SU-DHL-6 (cell line): Measurements from ENCODE around the gene CDC42BPA.

Experiments
- H2AFZ ChIP-seq: fragments of 200-600 bp; sonication (generic); 2 replicates; pipeline ENCODE4 v1.6.1; 2014; ENCODE audit warnings: low read depth, mild to moderate bottlenecking, moderate library complexity, mixed read lengths, antibody characterized with exemption, low read length; ENCODE audit not compliant: severe bottlenecking
- H3F3A ChIP-seq: fragments of 200-600 bp; shearing (Covaris generic); 2 replicates; pipeline ENCODE4 v1.6.0; 2016; ENCODE audit warnings: antibody characterized with exemption, mild to moderate bottlenecking; ENCODE audit not compliant: insufficient read depth
- H3K27ac ChIP-seq: fragments of 200-600 bp; sonication (generic); 2 replicates; pipeline ENCODE4 v1.5.1; 2016; ENCODE audit warnings: low read depth, mild to moderate bottlenecking, low read length, moderate library complexity, mixed read lengths
- H3K27me3 ChIP-seq: fragments of 200-600 bp; sonication (generic), shearing (Covaris generic); 2 replicates; pipeline ENCODE4 v1.6.0; 2014; ENCODE audit warnings: mild to moderate bottlenecking, low read length
- H3K36me3 ChIP-seq: fragments of 200-600 bp; sonication (generic); 2 replicates; pipeline ENCODE4 v1.6.1; 2014; ENCODE audit warnings: mild to moderate bottlenecking, low read length, mixed read lengths
- H3K4me2 ChIP-seq: fragments of 300-600, 200-600 bp; shearing (Covaris generic), sonication (generic); 2 replicates; pipeline ENCODE4 v1.6.0; 2014; ENCODE audit warnings: low read length, low read depth, mild to moderate bottlenecking; ENCODE audit not compliant: poor library complexity, severe bottlenecking
- H3K4me3 ChIP-seq: fragments of 200-600 bp; sonication (generic); 2 replicates; pipeline ENCODE4 v1.5.1; 2014; ENCODE audit warnings: antibody characterized with exemption, low read length, mild to moderate bottlenecking, mixed read lengths; ENCODE audit not compliant: insufficient read depth, poor library complexity, severe bottlenecking
- H3K79me2 ChIP-seq: fragments of 200-600 bp; sonication (generic); 2 replicates; pipeline ENCODE4 v1.6.1; 2014; ENCODE audit warnings: mild to moderate bottlenecking, low read length, moderate library complexity; ENCODE audit not compliant: insufficient read depth
- H3K9ac ChIP-seq: fragments of 200-600 bp; sonication (generic); 2 replicates; pipeline ENCODE4 v1.7.0; 2014; ENCODE audit warnings: mild to moderate bottlenecking, low read length
- H3K9me2 ChIP-seq: fragments of 200-600 bp; sonication (generic); replicated peaks from 2 replicates; pipeline ENCODE4 v1.6.1; 2014; ENCODE audit warnings: low read length; ENCODE audit not compliant: insufficient read depth
- H3K9me3 ChIP-seq: fragments of 200-600 bp; sonication (generic); 2 replicates; pipeline ENCODE4 v1.6.1; 2014; ENCODE audit warnings: low read length, mixed read lengths; ENCODE audit not compliant: insufficient read depth
- H4K20me1 ChIP-seq: fragments of 200-600 bp; sonication (generic); 2 replicates; pipeline ENCODE4 v1.6.1; 2014; ENCODE audit warnings: low read depth, mild to moderate bottlenecking, antibody characterized with exemption, low read length, moderate library complexity, mixed read lengths
- CTCF ChIP-seq: fragments of 200-600 bp; sonication (generic); IDR thresholded peaks from one replicate; pipeline ENCODE4 v1.5.1; 2017; ENCODE audit warnings: antibody characterized with exemption, mild to moderate bottlenecking, low read length, moderate library complexity; ENCODE audit not compliant: insufficient read depth, poor library complexity, severe bottlenecking
- EZH2phosphoT487 ChIP-seq: fragments of 200-600 bp; sonication (generic), shearing (Covaris generic); conservative IDR thresholded peaks from 2 replicates; pipeline ENCODE4 v1.6.1; 2018; ENCODE audit warnings: mild to moderate bottlenecking, antibody characterized with exemption, low read length, moderate library complexity, mixed read lengths

CDC42BPA gene

DNA sequence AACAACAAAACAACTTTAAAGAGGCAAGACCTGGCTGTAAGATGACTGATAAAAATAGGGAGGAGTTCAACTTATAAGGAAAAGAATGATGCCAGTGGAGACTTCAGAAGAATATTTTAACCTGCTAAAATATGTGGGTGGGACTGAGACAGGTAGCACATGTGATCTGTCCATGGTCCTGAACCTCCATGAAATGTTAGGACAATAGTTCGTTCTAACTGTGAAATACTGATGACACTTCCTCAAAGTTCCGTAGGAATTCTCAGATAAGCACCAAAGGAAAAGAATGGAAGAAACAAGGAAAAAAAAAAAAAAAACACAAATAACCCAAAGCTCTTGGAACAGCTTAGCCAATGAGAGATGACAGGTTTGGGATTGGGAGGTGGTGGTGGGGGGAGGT is 44.7 kb downstream of the CDC42BPA start:
- Histone ChIP-seq H3K79me2 (no peaks in the 10 kb centered on the region), H3K27ac (no peak overlapping the region), H3K9ac (no peak overlapping the region), H3K9me3 (no peaks in the 10 kb centered on the region), H3F3A (no peaks in the 10 kb centered on the region), H2AFZ (no peak overlapping the region), H4K20me1 (no peaks in the 10 kb centered on the region), H3K4me2 (no peak overlapping the region), H3K9me2 (no peaks in the 10 kb centered on the region), H3K4me3 (no peak overlapping the region), H3K27me3 (no peaks in the 10 kb centered on the region), H3K36me3 (no peaks in the 10 kb centered on the region)
- no peak for TF ChIP-seq EZH2phosphoT487
- no peak for TF ChIP-seq CTCF

DNA sequence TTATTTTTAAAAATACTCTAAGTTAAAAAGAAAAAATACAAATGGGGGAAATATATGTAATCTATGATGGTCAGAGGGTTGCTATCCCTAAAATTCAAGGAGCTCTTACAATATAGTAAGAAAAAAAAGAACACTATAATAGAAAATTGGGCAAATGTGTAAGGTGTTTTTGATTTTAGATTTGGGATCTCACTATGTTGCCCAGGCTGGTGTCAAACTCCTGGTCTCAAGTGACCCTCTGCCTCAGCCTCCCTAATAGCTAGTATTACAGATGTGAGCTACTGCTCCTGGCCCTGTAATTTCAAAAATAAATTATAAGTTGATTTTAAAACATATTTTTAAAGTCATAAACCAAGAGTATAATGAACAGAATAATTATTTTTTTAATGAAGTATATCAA is 45.9 kb downstream of the CDC42BPA start:
- no peaks in the 10 kb centered on the region for H4K20me1 ChIP-seq

GRCh38 chr1:227270554-227270953 is 47.7 kb downstream of the CDC42BPA start:
- Histone ChIP-seq H3K4me2 (no peak overlapping the region), H3K27ac (no peak overlapping the region), H4K20me1 (no peaks in the 10 kb centered on the region), H3K79me2 (no peaks in the 10 kb centered on the region), H3K4me3 (no peak overlapping the region), H2AFZ (no peak overlapping the region), H3K9ac (no peak overlapping the region), H3K9me3 (no peaks in the 10 kb centered on the region), H3K9me2 (no peaks in the 10 kb centered on the region), H3K36me3 (no peaks in the 10 kb centered on the region), H3K27me3 (no peaks in the 10 kb centered on the region), H3F3A (no peaks in the 10 kb centered on the region)
- TF ChIP-seq CTCF (no peak), EZH2phosphoT487 (no peak)

More for the DNA sequence above, 45.9 kb downstream of the CDC42BPA start:
- Histone ChIP-seq H3K36me3 (no peaks in the 10 kb centered on the region), H3K79me2 (no peaks in the 10 kb centered on the region), H3K9ac (no peak overlapping the region), H3F3A (no peaks in the 10 kb centered on the region), H3K9me3 (no peaks in the 10 kb centered on the region), H2AFZ (no peak overlapping the region), H3K4me3 (no peak overlapping the region), H3K27me3 (no peaks in the 10 kb centered on the region), H3K9me2 (no peaks in the 10 kb centered on the region), H3K4me2 (no peak overlapping the region), H3K27ac (no peak overlapping the region)
- TF ChIP-seq CTCF (no peak), EZH2phosphoT487 (no peak)
